HTERT RPE-1 (cell line): ENCODE measurements around the gene LBR.

Experiments used
- in situ Hi-C: fragments of 300-500 bp; cut with MboI; formaldehyde crosslinking; loops from 4 replicates; pipeline ENCODE4 v1.14.3; 2020; ENCODE audit warnings: low sequenced_read_pairs

Gene LBR

GRCh38 chr1:225464851-225465792 lies 37.3 kb upstream of the LBR start:
- in situ Hi-C loops: no loop called here

- in situ Hi-C loops: no loop called here
Observed at GRCh38 chr1:225462714-225463574, 35.1 kb upstream of the LBR start.

GRCh38 chr1:225462429-225462713 lies 34.5 kb upstream of the LBR start:
- in situ Hi-C loops: no loop called here

- in situ Hi-C loops: no loop called here
Observed at GRCh38 chr1:225461533-225462428, 33.9 kb upstream of the LBR start.

GRCh38 chr1:225460737-225461532 lies 33.1 kb upstream of the LBR start:
- in situ Hi-C loops: no loop called here

GRCh38 chr1:225460021-225460736 lies 32.3 kb upstream of the LBR start:
- in situ Hi-C loops: no loop called here

GRCh38 chr1:225458222-225458631 lies 30.4 kb upstream of the LBR start:
- in situ Hi-C loops: no loop called here

GRCh38 chr1:225454733-225455132 lies 26.9 kb upstream of the LBR start:
- in situ Hi-C loops: no loop called here

- in situ Hi-C loops: no loop called here
Observed at GRCh38 chr1:225453797-225454648, 26.2 kb upstream of the LBR start.

GRCh38 chr1:225451840-225452515 lies 24.1 kb upstream of the LBR start:
- in situ Hi-C loops: no loop called here

- in situ Hi-C loops: no loop called here
Observed at GRCh38 chr1:225451340-225451739, 23.5 kb upstream of the LBR start.

- in situ Hi-C loops: no loop called here
Observed at GRCh38 chr1:225450491-225451191, 22.8 kb upstream of the LBR start.

GRCh38 chr1:225449774-225450173 lies 21.9 kb upstream of the LBR start:
- in situ Hi-C loops: no loop called here

GRCh38 chr1:225449261-225449660 lies 21.4 kb upstream of the LBR start:
- in situ Hi-C loops: no loop called here

GRCh38 chr1:225448146-225448805 lies 20.4 kb upstream of the LBR start:
- in situ Hi-C loops: no loop called here

- in situ Hi-C loops: no loop called here
Observed at GRCh38 chr1:225447650-225448089, 19.8 kb upstream of the LBR start.
